LNCAP (cell line): Measurements from ENCODE around the gene FBLN5.

ENCODE experiments used
- TF ChIP-seq, protein P1 (sequence below): fragments of 450-650 bp; IDR thresholded peaks from 2 replicates; pipeline ENCODE4 v1.5.1; 2017; ENCODE audit warnings: mild to moderate bottlenecking

Gene FBLN5

DNA sequence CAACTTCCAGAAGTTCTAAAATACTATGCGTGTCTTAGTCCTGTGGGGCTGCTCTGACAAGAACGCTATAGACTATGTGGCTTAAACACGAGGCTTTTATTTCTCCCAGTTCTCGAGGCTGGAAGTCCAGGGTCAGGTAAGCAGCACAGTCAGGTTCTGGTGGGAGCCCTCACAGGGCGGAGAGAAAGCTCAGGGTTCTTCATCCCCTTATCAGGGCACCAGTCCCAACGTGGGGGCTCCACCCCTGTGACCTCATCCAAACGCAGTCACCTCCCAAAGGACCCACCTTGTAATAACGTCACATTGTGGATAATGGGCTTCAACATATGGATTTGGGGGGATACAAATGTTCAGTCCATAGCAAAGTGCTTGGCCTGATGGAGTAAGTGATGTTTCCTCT lies 43.0 kb downstream of the FBLN5 start:
- TF ChIP-seq, protein P1, sequence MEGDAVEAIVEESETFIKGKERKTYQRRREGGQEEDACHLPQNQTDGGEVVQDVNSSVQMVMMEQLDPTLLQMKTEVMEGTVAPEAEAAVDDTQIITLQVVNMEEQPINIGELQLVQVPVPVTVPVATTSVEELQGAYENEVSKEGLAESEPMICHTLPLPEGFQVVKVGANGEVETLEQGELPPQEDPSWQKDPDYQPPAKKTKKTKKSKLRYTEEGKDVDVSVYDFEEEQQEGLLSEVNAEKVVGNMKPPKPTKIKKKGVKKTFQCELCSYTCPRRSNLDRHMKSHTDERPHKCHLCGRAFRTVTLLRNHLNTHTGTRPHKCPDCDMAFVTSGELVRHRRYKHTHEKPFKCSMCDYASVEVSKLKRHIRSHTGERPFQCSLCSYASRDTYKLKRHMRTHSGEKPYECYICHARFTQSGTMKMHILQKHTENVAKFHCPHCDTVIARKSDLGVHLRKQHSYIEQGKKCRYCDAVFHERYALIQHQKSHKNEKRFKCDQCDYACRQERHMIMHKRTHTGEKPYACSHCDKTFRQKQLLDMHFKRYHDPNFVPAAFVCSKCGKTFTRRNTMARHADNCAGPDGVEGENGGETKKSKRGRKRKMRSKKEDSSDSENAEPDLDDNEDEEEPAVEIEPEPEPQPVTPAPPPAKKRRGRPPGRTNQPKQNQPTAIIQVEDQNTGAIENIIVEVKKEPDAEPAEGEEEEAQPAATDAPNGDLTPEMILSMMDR = no peak

- TF ChIP-seq, protein P1 = no peak
Measured at GRCh38 chr14:91903070-91903469, 44.4 kb downstream of the FBLN5 start.

DNA sequence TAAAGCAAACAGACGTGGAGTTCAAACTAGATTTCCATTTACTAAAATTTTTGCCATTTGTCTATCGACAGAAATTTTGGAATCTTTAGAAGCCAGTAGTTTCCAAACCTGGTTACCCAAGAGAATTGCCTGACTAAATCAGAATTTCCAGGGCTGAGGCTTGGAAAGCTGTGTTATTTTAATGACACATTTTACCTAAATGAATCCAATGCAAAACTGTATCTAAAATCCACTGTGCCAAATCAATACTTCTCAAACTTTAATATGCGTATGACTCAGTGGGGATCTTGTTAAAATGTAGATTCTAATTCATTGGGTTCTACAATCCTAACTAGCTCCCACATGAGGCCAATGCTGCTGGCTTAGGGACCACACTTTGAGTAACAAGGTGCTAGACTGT lies 45.2 kb downstream of the FBLN5 start:
- TF ChIP-seq, protein P1 = no peak

DNA sequence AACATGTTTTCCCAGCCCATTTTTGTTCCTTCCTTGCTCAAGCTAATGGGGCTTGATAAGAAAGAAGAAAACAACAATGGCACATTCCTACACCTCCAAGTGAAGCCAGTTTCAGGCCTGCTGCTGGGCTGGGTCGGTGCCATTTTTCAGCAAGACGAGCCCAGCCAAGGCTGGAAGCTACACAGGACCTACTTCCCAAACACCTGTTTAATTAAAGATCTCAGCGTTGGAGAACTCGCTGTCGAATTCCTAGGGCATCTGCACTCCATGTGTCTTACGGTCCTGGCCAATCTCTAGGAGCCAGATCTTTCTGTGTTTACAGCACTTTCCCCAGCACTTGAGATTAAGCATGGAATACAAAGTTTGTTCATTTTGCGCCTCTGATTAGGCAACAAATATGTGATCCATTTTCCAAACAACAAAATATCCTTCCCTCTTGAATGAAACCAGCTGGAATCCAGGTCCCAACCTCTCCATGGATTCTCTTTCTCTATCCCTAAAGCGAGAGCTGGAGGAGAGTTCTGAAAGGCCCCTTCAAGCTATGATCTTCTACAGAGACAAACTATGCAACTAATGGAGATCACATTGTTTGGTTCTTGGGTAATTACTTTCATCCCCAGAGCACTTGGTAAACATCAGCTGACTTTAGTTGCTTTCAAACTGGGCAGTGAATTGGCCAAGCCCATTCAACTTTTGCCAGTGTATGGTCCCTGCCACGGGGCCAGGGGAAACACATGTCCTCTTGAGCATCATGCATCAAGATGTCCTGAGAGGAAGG lies 45.9 kb downstream of the FBLN5 start:
- TF ChIP-seq, protein P1 = no peak

GRCh38 chr14:91899806-91900205 lies 47.7 kb downstream of the FBLN5 start:
- TF ChIP-seq, protein P1 = no peak

- TF ChIP-seq, protein P1 = peak; percentile 77
Measured at GRCh38 chr14:91899213-91899612, 48.3 kb downstream of the FBLN5 start.

GRCh38 chr14:91898372-91898771 lies 49.1 kb downstream of the FBLN5 start:
- TF ChIP-seq, protein P1 = no peak
